NCI-H1048 (cell line): Measurements from ENCODE around the gene ZNF286A.
"Not testable (repeated sequence)": the region's sequence is repeated elsewhere in the genome, so short reads cannot be mapped to it uniquely, and the experiment has no call there.

Source experiments
- DNase-seq: peaks from one replicate; lab custom pipeline; 2025; lab: John Stamatoyannopoulos, UW

The ZNF286A gene

GRCh38 chr17:15699937-15700336 lies 385 bp downstream of the ZNF286A start:
- not testable (repeated sequence) for DNase-seq

GRCh38 chr17:15704239-15704638 lies 4.7 kb downstream of the ZNF286A start:
- not testable (repeated sequence) for DNase-seq

- DNase-seq, result not testable (repeated sequence)
These were observed 5.3 kb downstream of the ZNF286A start for GRCh38 chr17:15704813-15705212.

GRCh38 chr17:15708879-15709278 lies 9.3 kb downstream of the ZNF286A start:
- DNase-seq, result not testable (repeated sequence)

GRCh38 chr17:15716601-15717563 lies 17.3 kb downstream of the ZNF286A start:
- not testable (repeated sequence) for DNase-seq

- not testable (repeated sequence) for DNase-seq
These were observed 31.0 kb downstream of the ZNF286A start for GRCh38 chr17:15730535-15730934.

- DNase-seq, result not testable (repeated sequence)
These were observed 32.3 kb downstream of the ZNF286A start, which contains the start of gene TBC1D26 for GRCh38 chr17:15731900-15732299. Gene TBC1D26, plus strand, starts transcription at chr17:15732283. Its CDS starts 3,066 bp downstream, at chr17:15735349.

GRCh38 chr17:15733174-15733789 lies 33.7 kb downstream of the ZNF286A start:
- DNase-seq, result not testable (repeated sequence)

- DNase-seq, result not testable (repeated sequence)
These were observed 37.0 kb downstream of the ZNF286A start for GRCh38 chr17:15736578-15736977.

- no peak for DNase-seq
These were observed 38.5 kb downstream of the ZNF286A start for GRCh38 chr17:15738066-15738465.

- DNase-seq, result not testable (repeated sequence)
These were observed 39.7 kb downstream of the ZNF286A start for GRCh38 chr17:15739259-15739658.

GRCh38 chr17:15740041-15740440 lies 40.5 kb downstream of the ZNF286A start:
- not testable (repeated sequence) for DNase-seq

- DNase-seq, result no peak
These were observed 41.1 kb downstream of the ZNF286A start for GRCh38 chr17:15740570-15741120.

- DNase-seq, result no peak
These were observed 42.1 kb downstream of the ZNF286A start for GRCh38 chr17:15741624-15742023.

- DNase-seq, result no peak
These were observed 42.7 kb downstream of the ZNF286A start for GRCh38 chr17:15742051-15742795.

- no peak for DNase-seq
These were observed 43.4 kb downstream of the ZNF286A start for GRCh38 chr17:15742921-15743320.

- no peak for DNase-seq
These were observed 44.6 kb downstream of the ZNF286A start for GRCh38 chr17:15744074-15744676.

GRCh38 chr17:15744885-15745284 lies 45.3 kb downstream of the ZNF286A start:
- no peak for DNase-seq

GRCh38 chr17:15749403-15749802 lies 49.9 kb downstream of the ZNF286A start:
- DNase-seq, result not testable (repeated sequence)

GRCh38 chr17:15768865-15769533 lies 69.4 kb downstream of the ZNF286A start:
- DNase-seq, result not testable (repeated sequence)
